PC-3 (cell line): Measurements from ENCODE around the gene IQGAP3. TPM values are rescaled to one million over a fixed set of nuclear protein-coding genes. Genes with fewer than 3 reads are reported as not detected.
"Not testable (repeated sequence)": the region's sequence is repeated elsewhere in the genome, so short reads cannot be mapped to it uniquely, and the experiment has no call there.

ENCODE experiments used
- ATAC-seq: fragments of 200-7000 bp; cut with Tn5 transposase; 2 replicates; pipeline ENCODE4 v1.9.1; 2020; ENCODE audit warnings: mild to moderate bottlenecking, moderate library complexity
- BruUV-seq: library from RNA; stranded (reverse); fragments of 400-500 nt; replicated peaks from 2 replicates; lab custom pipeline; 2021; lab: Mats Ljungman, UMichigan
- CTCF ChIA-PET: fragments of 300-600 bp; sonication (Branson Sonifier 250); formaldehyde crosslinking; loops from one replicate; lab custom pipeline; 2022; ENCODE audit warnings: antibody characterized with exemption; lab: Charles Lee
- POLR2A ChIA-PET: fragments of 300-600 bp; sonication (Branson Sonifier 250); formaldehyde crosslinking; loops from one replicate; lab custom pipeline; 2022; ENCODE audit warnings: antibody characterized with exemption; ENCODE audit not compliant: unreplicated experiment; lab: Charles Lee
- DNase-seq: peaks from one replicate; pipeline ENCODE4 v3.0.0-alpha.2; 2015
- H2AFZ ChIP-seq: fragments of 300-600 bp; sonication (generic); 2 replicates; pipeline ENCODE4 v1.6.0; 2016; ENCODE audit warnings: antibody characterized with exemption, low read length
- H3F3A ChIP-seq: fragments of 300-600 bp; sonication (generic); one replicate; pipeline ENCODE4 v1.6.0; 2017; ENCODE audit warnings: antibody characterized with exemption, low read length, control low read depth, mild to moderate bottlenecking; ENCODE audit not compliant: unreplicated experiment
- H3K27ac ChIP-seq: fragments of 300-600 bp; sonication (generic); 2 replicates; pipeline ENCODE4 v1.5.1; 2016; ENCODE audit warnings: mild to moderate bottlenecking, low read length
- H3K27me3 ChIP-seq: fragments of 300-600 bp; sonication (generic); 2 replicates; pipeline ENCODE4 v1.6.1; 2016; ENCODE audit warnings: low read length, mixed read lengths
- H3K36me3 ChIP-seq: fragments of 300-600 bp; sonication (generic); 2 replicates; pipeline ENCODE4 v1.6.1; 2016; ENCODE audit warnings: low read depth, mixed run types, low read length, mixed read lengths
- H3K4me1 ChIP-seq: fragments of 300-600 bp; sonication (generic); 2 replicates; pipeline ENCODE4 v1.5.1; 2016; ENCODE audit warnings: low read length; ENCODE audit not compliant: insufficient read depth
- H3K4me2 ChIP-seq: fragments of 300-600 bp; sonication (generic); 2 replicates; pipeline ENCODE4 v1.6.0; 2016; ENCODE audit warnings: low read length
- H3K4me3 ChIP-seq: fragments of 300-600 bp; sonication (generic); 2 replicates; pipeline ENCODE4 v1.5.1; 2016; ENCODE audit warnings: mild to moderate bottlenecking, low read length, mixed read lengths
- H3K79me2 ChIP-seq: fragments of 300-600 bp; sonication (generic); 2 replicates; pipeline ENCODE4 v1.6.1; 2017; ENCODE audit warnings: low read length, mixed read lengths
- H3K9ac ChIP-seq: fragments of 300-600 bp; sonication (generic); 2 replicates; pipeline ENCODE4 v1.6.0; 2016; ENCODE audit warnings: mild to moderate bottlenecking, low read length
- H3K9me2 ChIP-seq: fragments of 300-600 bp; sonication (generic); replicated peaks from 2 replicates; pipeline ENCODE4 v1.6.1; 2016; ENCODE audit warnings: mixed run types, low read length, mixed read lengths
- H3K9me3 ChIP-seq: fragments of 300-600 bp; sonication (generic); 2 replicates; pipeline ENCODE4 v1.6.1; 2016; ENCODE audit warnings: low read length, mixed read lengths
- H4K20me1 ChIP-seq: fragments of 300-600 bp; sonication (generic); 2 replicates; pipeline ENCODE4 v1.6.1; 2016; ENCODE audit warnings: low read length, mixed read lengths
- CTCF ChIP-seq: fragments of 300-600 bp; sonication (generic); conservative IDR thresholded peaks from 2 replicates; pipeline ENCODE4 v1.5.1; 2017; ENCODE audit warnings: antibody characterized with exemption, low read depth, mild to moderate bottlenecking, low read length
- EZH2 ChIP-seq: fragments of 300-600 bp; sonication (generic); IDR thresholded peaks from one replicate; pipeline ENCODE4 v1.6.1; 2017; ENCODE audit warnings: antibody characterized with exemption, mild to moderate bottlenecking, low read length; ENCODE audit not compliant: unreplicated experiment
- EZH2phosphoT487 ChIP-seq: fragments of 300-600 bp; sonication (generic); IDR thresholded peaks from 2 replicates; pipeline ENCODE4 v1.6.1; 2018; ENCODE audit warnings: mild to moderate bottlenecking, antibody characterized with exemption, low read length, borderline replicate concordance
- intact Hi-C: fragments of 100-400 bp; cut with micrococcal nuclease; formaldehyde crosslinking; loops from 2 replicates; pipeline ENCODE4 v1.9.0; 2023
- total RNA-seq: library from RNA; depleted of rRNA; stranded (reverse); fragments of >200 nt; gene quantifications from 2 replicates; pipeline ENCODE4 v1.2.3, GENCODE V29; 2014

Gene IQGAP3
- total RNA-seq, 1 experiment from 2014 or later: 54.3 TPM

DNA sequence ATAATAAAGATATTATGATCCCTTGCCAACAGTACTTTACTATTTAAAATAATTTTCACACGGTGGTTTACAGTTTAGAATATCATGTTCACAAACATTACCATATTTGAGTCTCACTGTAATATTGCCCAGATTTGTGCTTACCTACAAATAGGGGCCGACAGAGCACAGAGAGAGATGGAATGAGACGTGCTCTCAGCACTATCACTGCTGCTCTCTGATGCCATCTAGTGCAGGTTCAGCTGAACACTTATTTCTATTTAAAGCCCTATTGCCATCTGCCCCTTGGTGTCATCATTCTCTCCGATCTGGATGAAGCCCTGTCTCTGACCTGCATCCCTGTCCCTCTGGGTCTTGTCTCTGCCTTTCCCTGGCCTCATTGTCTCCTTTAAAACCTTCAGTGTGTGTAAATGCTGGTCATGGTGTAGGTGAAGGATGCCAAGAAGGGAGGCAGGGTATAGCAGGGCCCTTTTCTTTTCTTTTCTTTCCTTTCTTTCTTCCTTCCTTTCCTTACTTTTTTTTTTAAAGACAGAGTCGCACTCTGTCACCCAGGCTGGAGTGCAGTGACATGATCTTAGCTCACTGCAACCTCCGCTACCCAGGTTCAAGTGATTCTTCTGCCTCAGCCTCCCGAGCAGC is 35.8 kb upstream of the IQGAP3 start:
- H3K79me2 ChIP-seq: no peaks in the 10 kb centered on the region
- 0 out of 2 replicates have a peak overlapping the region, but pooled peaks have one; percentile 2 for H3K4me2 ChIP-seq
- BruUV-seq: no TSS peak
- H3K9me2 ChIP-seq: no peaks in the 10 kb centered on the region
- intact Hi-C loops: loop anchor here (1.0 kb wide), 1 partner anchor 24 kb away; no protein-coding TSS in a partner anchor
- no peaks in the 10 kb centered on the region for H3K36me3 ChIP-seq
- H4K20me1 ChIP-seq: no peaks in the 10 kb centered on the region
- ChIA-PET CTCF (interaction anchor here (0.5 to 1.1 kb wide), 3 partner anchors 9 to 151 kb away, joined by 3 read pairs; no protein-coding TSS in a partner anchor), POLR2A (no interaction called here)
- no peak overlapping the region for H3K4me3 ChIP-seq
- H3K9me3 ChIP-seq: no peaks in the 10 kb centered on the region
- H3K9ac ChIP-seq: no peak overlapping the region
- no peak overlapping the region for H3K27ac ChIP-seq
- ATAC-seq (peak; percentile 98), DNase-seq (peak; percentile 87)
- H3F3A ChIP-seq: no peaks in the 10 kb centered on the region
- no peak for TF ChIP-seq EZH2phosphoT487
- peak; percentile 92 for TF ChIP-seq CTCF
- H3K4me1 ChIP-seq: no peaks in the 10 kb centered on the region
- peak overlapping the region; percentile 29; the same call in 1 of the 2 replicates for H2AFZ ChIP-seq
- H3K27me3 ChIP-seq: no peaks in the 10 kb centered on the region

- POLR2A ChIA-PET, H3K4me2 ChIP-seq, DNase-seq, H3K36me3 ChIP-seq, BruUV-seq, H3K27me3 ChIP-seq, H3K9me3 ChIP-seq, H3K79me2 ChIP-seq, H3K9ac ChIP-seq, H4K20me1 ChIP-seq, CTCF ChIA-PET, H3F3A ChIP-seq, ATAC-seq, H2AFZ ChIP-seq, H3K9me2 ChIP-seq, H3K4me3 ChIP-seq, H3K27ac ChIP-seq, H3K4me1 ChIP-seq, intact Hi-C loops: not testable (repeated sequence)
Observed at GRCh38 chr1:156607344-156607743, 35.0 kb upstream of the IQGAP3 start.

- H3K4me3 ChIP-seq: no peak overlapping the region
- H3K27ac ChIP-seq: no peak overlapping the region
- no peaks in the 10 kb centered on the region for H3K9me2 ChIP-seq
- BruUV-seq: no TSS peak
- DNase-seq: peak; percentile 33
- intact Hi-C loops: no loop called here
- H3K36me3 ChIP-seq: peaks cover 18% of the 10 kb centered on the region
- H3K4me1 ChIP-seq: peaks cover 20% of the 10 kb centered on the region
- ATAC-seq: no peak
- CTCF ChIA-PET: no interaction called here
- TF ChIP-seq CTCF: peak; percentile 70
- no peak for TF ChIP-seq EZH2
- no peak for TF ChIP-seq EZH2phosphoT487
- POLR2A ChIA-PET: no interaction called here
- no peak overlapping the region for H2AFZ ChIP-seq
- no peak overlapping the region for H3K9ac ChIP-seq
- no peak overlapping the region for H3K4me2 ChIP-seq
- H3F3A ChIP-seq: no peaks in the 10 kb centered on the region
- H4K20me1 ChIP-seq: no peaks in the 10 kb centered on the region
- peaks cover 43% of the 10 kb centered on the region for H3K79me2 ChIP-seq
- no peaks in the 10 kb centered on the region for H3K27me3 ChIP-seq
- H3K9me3 ChIP-seq: no peaks in the 10 kb centered on the region
Observed at GRCh38 chr1:156602557-156602993, 30.2 kb upstream of the IQGAP3 start.
